ENCODE results near the gene GPR156.
"Not testable (repeated sequence)": the region's sequence is repeated elsewhere in the genome, so short reads cannot be mapped to it uniquely, and the experiment has no call there.

The GPR156 gene

DNA sequence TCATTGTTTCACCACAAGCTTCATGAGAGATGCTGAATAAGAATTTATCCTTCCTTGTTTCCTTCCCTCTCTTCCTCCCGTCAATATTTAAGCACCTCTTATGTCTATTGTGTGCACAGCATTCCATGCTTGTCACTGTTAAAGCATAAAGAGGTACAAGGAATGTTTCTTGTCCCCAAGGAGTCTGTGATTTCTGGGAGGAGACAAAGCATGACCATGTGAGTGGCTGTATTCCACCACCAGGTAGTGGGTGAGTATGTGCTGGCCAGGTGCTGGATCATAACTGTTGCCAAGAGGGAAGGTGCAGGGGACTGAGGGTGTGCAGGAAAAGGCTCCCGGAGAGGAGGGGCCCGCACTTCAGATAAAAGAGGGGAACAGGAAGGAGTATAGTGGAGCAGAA lies 127.9 kb downstream of the GPR156 start:
- no peak for DNase-seq

- no peak for DNase-seq
Measured at GRCh38 chr3:120156699-120157098, 128.3 kb downstream of the GPR156 start.

GRCh38 chr3:120155694-120156093 lies 129.3 kb downstream of the GPR156 start:
- DNase-seq: not testable (repeated sequence)

DNA sequence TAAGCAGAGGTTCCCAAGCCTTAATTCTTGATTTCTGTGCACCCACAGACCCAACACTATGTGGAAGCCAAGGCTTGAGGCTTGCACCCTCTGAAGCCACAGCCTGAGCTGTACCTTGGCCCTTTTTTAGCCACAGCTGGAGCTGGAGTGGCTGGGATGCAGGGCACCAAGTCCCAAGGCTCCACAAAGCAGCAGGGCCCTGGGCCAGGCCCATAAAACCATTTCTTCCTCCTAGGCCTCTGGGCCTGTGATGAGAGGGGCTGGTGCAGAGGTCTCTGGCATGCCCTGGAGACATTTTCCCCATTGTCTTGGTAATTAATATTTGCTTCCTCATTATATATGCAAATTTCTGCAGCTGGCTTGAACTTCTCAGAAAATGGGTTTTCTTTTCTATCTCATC lies 129.9 kb downstream of the GPR156 start:
- DNase-seq: no peak

- DNase-seq: no peak
Measured at GRCh38 chr3:120153294-120153693, 131.7 kb downstream of the GPR156 start.

GRCh38 chr3:120151791-120152190 lies 133.2 kb downstream of the GPR156 start:
- DNase-seq: no peak

DNA sequence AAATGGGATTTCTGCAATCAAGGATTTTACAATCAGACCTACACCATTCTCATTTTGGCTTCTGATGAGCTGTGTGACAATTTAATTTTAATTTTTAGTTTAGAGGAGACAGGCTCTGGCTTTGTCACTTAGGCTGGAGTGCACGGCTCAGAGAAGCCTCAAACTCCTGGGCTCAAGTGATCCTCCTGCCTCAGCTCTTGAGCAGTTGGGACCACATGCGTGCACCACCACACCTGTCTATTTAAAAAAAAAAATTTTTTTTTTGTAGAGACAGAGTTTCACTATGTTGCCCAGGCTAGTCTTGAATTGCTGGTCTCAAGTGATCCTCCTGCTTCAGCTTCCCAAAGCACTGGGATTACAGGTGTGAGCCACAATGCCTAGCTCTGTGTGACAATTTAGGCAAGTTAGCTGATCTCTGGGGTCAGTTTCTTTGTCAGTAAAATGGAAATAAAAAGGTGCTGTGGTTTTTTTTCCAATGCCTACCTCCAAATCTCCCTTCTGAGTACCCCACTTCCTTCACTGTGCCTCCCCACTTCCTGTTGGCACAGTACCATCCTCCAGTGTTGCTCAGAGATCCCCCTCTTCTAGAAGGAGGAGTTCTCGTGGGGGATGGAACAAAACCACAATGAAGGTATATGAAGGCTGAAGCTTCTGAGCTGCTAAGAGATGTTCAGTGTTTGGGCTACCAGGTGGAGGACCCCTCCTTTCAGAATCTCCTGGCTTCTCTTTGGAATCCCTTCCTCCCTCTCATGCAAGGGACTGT lies 136.7 kb downstream of the GPR156 start:
- peak in 1 of 3 experiments; percentile 34 for DNase-seq

GRCh38 chr3:120147072-120147871 lies 137.8 kb downstream of the GPR156 start:
- peak in 2 of 3 experiments; percentile 82 to 95 for DNase-seq

DNA sequence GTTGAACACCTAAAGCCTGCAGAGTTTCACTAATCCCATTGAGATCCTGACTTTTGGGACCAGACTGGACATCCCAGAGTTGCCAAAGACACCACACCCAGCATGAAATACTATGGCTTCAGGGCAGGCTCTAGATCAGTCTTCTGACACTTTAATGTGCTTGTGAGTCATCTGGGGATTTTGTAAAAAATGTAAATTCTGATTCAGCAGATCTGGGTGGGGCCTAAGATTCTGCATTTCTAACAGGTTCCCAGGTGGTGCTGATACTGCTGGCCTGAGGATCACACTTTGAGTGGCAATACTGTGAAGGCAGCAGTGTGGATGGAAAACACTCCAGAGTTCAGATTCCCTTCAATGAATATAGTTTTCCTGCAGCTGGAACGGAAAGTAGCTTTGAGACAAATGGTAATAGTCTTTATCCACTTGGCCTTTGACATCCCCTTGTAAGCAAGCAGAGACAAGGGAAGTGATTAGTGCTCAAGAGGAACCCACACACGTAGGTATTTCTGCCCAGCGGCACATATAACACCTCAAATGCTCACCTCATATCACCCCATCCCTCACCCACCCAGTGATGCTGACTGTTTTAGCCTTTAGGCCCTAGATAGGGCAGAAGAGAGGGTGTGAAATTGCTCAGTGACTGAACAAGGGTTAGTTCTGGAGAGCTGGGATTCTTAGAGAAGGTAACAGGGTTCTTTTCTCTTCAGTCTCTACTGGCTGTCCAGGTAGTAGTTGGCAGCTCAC lies 139.3 kb downstream of the GPR156 start:
- DNase-seq: no peak

DNA sequence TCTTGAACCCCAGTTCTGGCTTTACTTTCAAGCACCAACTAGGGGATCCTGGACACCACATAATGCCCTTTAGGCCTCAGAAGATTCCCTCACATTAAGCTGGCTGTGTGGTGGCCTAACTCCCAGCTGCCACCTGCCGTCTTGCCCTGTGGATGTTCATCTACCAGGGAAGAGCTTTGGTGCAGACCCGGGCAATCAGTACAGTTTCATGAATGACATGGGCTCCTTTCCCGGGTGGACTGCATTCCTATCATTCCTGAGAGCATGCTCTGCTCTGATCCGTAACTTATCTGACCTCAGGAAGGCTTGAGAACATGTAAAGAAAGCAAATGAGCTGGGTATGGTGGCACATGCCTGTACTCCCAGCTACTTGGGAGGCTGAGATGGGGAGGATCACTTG lies 140.8 kb downstream of the GPR156 start:
- DNase-seq: no peak

GRCh38 chr3:120143676-120144075 lies 141.3 kb downstream of the GPR156 start:
- no peak for DNase-seq

DNA sequence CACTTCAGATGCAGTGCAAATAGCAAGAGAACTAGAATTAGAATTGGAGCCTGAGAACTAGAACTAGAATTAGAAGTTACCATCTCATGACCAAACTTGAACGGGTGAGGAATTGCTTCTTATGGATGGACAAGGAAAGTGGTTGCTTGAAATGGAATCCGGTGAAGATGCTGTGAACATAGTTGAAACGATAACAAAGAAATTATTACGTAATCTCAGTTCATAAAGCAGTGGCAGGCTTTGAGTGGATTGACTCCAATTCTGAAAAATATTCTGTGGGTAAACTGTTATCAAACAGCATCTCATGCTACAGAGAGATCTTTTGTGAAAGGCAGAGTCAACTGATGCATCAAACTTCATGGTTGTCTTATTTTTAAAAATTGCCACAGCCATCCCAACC lies 142.8 kb downstream of the GPR156 start:
- DNase-seq: no peak

- no peak for DNase-seq
Measured at GRCh38 chr3:120140098-120140742, 144.8 kb downstream of the GPR156 start.

DNA sequence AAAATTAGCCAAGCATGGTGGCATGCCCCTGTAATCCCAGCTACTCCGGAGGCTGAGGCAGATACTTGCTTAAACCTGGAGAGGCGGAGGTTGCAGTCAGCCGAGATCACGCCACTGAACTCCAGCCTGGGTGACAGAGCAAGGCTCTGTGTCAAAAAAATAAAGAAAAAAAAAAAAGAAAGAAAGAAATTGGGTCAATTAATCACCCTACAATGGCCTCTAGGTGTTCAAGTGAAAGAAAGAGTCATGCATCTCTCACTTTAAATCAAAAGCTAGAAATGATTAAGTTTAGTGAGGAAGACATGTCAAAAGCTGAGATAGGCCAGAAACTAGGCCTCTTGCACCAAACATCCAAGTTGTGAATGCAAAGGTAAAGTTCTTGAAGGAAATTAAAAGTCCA lies 145.9 kb downstream of the GPR156 start:
- no peak for DNase-seq

GRCh38 chr3:120137548-120137947 lies 147.5 kb downstream of the GPR156 start:
- DNase-seq: peak in 1 of 3 experiments; percentile 22

DNA sequence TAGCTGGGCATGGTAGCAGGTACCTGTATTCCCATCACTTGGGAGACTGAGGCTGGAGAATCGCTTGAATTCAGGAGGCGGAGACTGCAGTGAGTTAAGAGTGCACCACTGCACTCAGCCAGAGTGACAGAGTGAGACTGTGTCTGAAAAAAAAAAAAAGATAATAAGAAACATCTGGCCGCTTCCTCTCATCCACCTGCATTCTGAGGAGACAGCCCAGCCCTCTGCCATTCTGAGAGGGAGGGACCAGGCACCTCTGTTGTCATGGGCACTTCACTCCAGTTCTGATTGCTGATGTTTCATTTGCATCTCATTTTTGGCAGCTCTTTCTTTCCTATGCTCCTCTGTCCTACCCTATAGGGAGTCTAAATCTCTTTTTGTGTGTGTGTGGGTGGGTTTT lies 154.4 kb downstream of the GPR156 start:
- no peak for DNase-seq

GRCh38 chr3:120129718-120130513 lies 155.1 kb downstream of the GPR156 start:
- no peak for DNase-seq

- no peak for DNase-seq
Measured at GRCh38 chr3:120129051-120129450, 156.0 kb downstream of the GPR156 start.

DNA sequence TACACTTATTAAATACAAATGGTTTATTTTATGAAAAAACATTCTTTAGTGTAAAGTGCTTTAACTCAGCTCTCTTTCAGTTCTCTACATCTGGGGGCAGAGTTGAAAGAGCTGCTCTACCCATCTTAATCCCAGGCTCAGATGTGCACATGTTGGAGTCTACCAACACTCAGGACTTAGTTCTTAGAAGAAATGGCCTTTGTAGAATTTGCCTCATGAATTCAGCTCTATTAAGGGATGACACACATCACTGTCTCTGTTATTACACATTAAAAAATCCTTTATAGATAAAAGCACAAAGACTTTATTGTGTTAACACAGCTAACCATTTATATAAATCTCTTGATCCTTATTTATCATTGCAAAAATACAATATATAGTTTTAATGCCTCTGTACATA lies 159.0 kb downstream of the GPR156 start:
- DNase-seq: no peak

DNA sequence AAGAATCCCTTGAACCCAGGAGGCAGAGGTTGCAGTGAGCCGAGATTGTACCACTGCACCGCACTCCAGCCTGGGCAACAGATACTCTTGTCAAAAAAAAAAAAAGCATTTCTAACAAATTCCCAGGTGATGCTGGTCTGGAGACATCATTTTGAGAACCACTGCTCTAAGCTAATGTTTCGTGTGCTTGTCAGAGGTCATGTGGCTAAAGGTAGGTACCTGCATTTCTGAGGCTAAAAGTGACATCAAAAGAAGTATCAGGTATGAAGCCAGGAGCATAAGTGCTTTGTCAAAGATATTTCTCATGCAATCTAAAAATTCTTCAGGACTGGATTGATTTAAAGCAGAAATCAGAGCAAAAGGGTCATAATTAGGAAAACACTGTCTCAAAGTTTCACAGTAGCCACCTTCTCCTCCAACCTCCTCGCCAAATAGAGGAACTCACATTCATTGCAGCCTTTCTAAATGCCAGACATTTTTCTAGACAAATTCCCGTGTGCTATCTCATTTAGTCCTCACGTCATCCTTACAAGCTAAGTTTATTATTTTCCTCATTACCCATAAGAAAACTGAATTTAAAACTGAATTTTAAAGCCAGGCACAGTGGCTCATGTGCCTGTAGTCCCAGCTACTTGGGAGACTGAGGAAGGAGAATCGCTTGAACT lies 165.0 kb downstream of the GPR156 start:
- DNase-seq: no peak
